GM23338 (cell line): ENCODE data around the gene PPP2R5D. TPM values are rescaled to one million over a fixed set of nuclear protein-coding genes. Genes with fewer than 3 reads are reported as not detected.

ENCODE experiments used
- polyA plus RNA-seq: library from polyadenylated mRNA; unstranded; fragments of >200 nt; fragmentation: Nextera tagmentation; extraction: Ambion mirVana; gene quantifications from 2 replicates; pipeline ENCODE4 v1.2.1, GENCODE V29; 2016
- total RNA-seq: library from RNA; depleted of rRNA; stranded (reverse); fragments of >200 nt; shearing (Covaris generic); gene quantifications from 2 replicates; pipeline ENCODE4 v1.2.3, GENCODE V29; 2014; rRNA removed

The PPP2R5D gene
- total and polyA plus RNA-seq, 2 experiments from 2014 or later, result 20.0 to 55.3 TPM

Other genes starting within 250 kb of the PPP2R5D start
- 45.0 and 59.5 TPM in 2 replicates for gene TBCC, start 238.5 kb upstream of the PPP2R5D start, total RNA-seq
- 45.3 and 48.3 TPM in 2 replicates for gene TBCC, start 238.5 kb upstream of the PPP2R5D start, polyA plus RNA-seq
- gene BICRAL, start 202.5 kb upstream of the PPP2R5D start, total RNA-seq, result 11.0 and 11.7 TPM in 2 replicates
- 3.4 and 3.6 TPM in 2 replicates for gene BICRAL, start 202.5 kb upstream of the PPP2R5D start, polyA plus RNA-seq
- 109 and 124 TPM in 2 replicates for gene RPL7L1, start 105.0 kb upstream of the PPP2R5D start, total RNA-seq
- 82.1 and 86.9 TPM in 2 replicates for gene RPL7L1, start 105.0 kb upstream of the PPP2R5D start, polyA plus RNA-seq
- not detected in 2 replicates for gene PTCRA, start 68.5 kb upstream of the PPP2R5D start, total RNA-seq
- gene PTCRA, start 68.5 kb upstream of the PPP2R5D start, polyA plus RNA-seq, result 0.30 TPM in 1 of 2 replicates, not detected in the other
- gene CNPY3, start 55.1 kb upstream of the PPP2R5D start, total RNA-seq, result 66.3 and 67.0 TPM in 2 replicates
- 68.5 and 74.5 TPM in 2 replicates for gene CNPY3, start 55.1 kb upstream of the PPP2R5D start, polyA plus RNA-seq
- not detected in 2 replicates for gene GNMT, start 23.8 kb upstream of the PPP2R5D start, total RNA-seq
- 0.52 and 2.5 TPM in 2 replicates for gene GNMT, start 23.8 kb upstream of the PPP2R5D start, polyA plus RNA-seq
- gene PEX6, start 5.4 kb upstream of the PPP2R5D start, total RNA-seq, result 24.8 and 25.1 TPM in 2 replicates
- 5.2 and 6.5 TPM in 2 replicates for gene PEX6, start 5.4 kb upstream of the PPP2R5D start, polyA plus RNA-seq
- 65.6 and 70.5 TPM in 2 replicates for gene MEA1, start 29.4 kb downstream of the PPP2R5D start, total RNA-seq
- gene MEA1, start 29.4 kb downstream of the PPP2R5D start, polyA plus RNA-seq, result 205 and 215 TPM in 2 replicates
- gene KLHDC3, start 29.7 kb downstream of the PPP2R5D start, total RNA-seq, result 182 and 184 TPM in 2 replicates
- 86.2 and 88.2 TPM in 2 replicates for gene KLHDC3, start 29.7 kb downstream of the PPP2R5D start, polyA plus RNA-seq
- 98.6 and 106 TPM in 2 replicates for gene RRP36, start 37.1 kb downstream of the PPP2R5D start, total RNA-seq
- 63.8 and 64.7 TPM in 2 replicates for gene RRP36, start 37.1 kb downstream of the PPP2R5D start, polyA plus RNA-seq
- 9.7 and 13.2 TPM in 2 replicates for gene CUL7, start 69.3 kb downstream of the PPP2R5D start, total RNA-seq
- 2.8 and 3.4 TPM in 2 replicates for gene CUL7, start 69.3 kb downstream of the PPP2R5D start, polyA plus RNA-seq
- gene MRPL2, start 74.9 kb downstream of the PPP2R5D start, total RNA-seq, result 32.3 and 40.4 TPM in 2 replicates
- 127 and 128 TPM in 2 replicates for gene MRPL2, start 74.9 kb downstream of the PPP2R5D start, polyA plus RNA-seq
- gene KLC4, start 75.1 kb downstream of the PPP2R5D start, total RNA-seq, result 17.4 and 22.4 TPM in 2 replicates
- gene KLC4, start 75.1 kb downstream of the PPP2R5D start, polyA plus RNA-seq, result 14.9 and 16.6 TPM in 2 replicates
- gene PTK7, start 91.7 kb downstream of the PPP2R5D start, total RNA-seq, result 121 and 147 TPM in 2 replicates
- gene PTK7, start 91.7 kb downstream of the PPP2R5D start, polyA plus RNA-seq, result 46.1 and 52.2 TPM in 2 replicates
- 49.7 and 54.9 TPM in 2 replicates for gene SRF, start 186.7 kb downstream of the PPP2R5D start, total RNA-seq
- gene SRF, start 186.7 kb downstream of the PPP2R5D start, polyA plus RNA-seq, result 9.9 and 13.4 TPM in 2 replicates
- 11.3 and 14.2 TPM in 2 replicates for gene CUL9, start 197.6 kb downstream of the PPP2R5D start, total RNA-seq
- gene CUL9, start 197.6 kb downstream of the PPP2R5D start, polyA plus RNA-seq, result 2.6 and 4.9 TPM in 2 replicates
- gene DNPH1, start 244.9 kb downstream of the PPP2R5D start, total RNA-seq, result 18.0 and 29.2 TPM in 2 replicates
- gene DNPH1, start 244.9 kb downstream of the PPP2R5D start, polyA plus RNA-seq, result 43.4 and 50.0 TPM in 2 replicates